Parathyroid adenoma (tissue), 2 donors: ENCODE measurements around the gene PKN3.

Experiments used
- H2AFZ ChIP-seq: fragments of 300-600 bp; sonication (generic); one replicate; pipeline ENCODE4 v1.7.0; 2017; ENCODE audit warnings: antibody characterized with exemption, mild to moderate bottlenecking
- H3K27ac ChIP-seq: fragments of 300-600 bp; sonication (generic); one replicate; pipeline ENCODE4 v1.7.0; 2017
- H3K27me3 ChIP-seq: fragments of 300-600 bp; sonication (generic); one replicate; pipeline ENCODE4 v1.7.0; 2017; ENCODE audit warnings: low read length; ENCODE audit not compliant: control insufficient read depth, insufficient read depth
- H3K36me3 ChIP-seq: fragments of 300-600 bp; sonication (generic); one replicate; pipeline ENCODE4 v1.7.0; 2017; ENCODE audit warnings: low read length; ENCODE audit not compliant: control insufficient read depth, insufficient read depth
- H3K4me1 ChIP-seq: fragments of 300-600 bp; sonication (generic); one replicate; pipeline ENCODE4 v1.7.0; 2017; ENCODE audit warnings: control low read depth
- H3K4me2 ChIP-seq: fragments of 300-600 bp; sonication (generic); one replicate; pipeline ENCODE4 v1.7.0; 2017; ENCODE audit warnings: low read length
- H3K4me3 ChIP-seq: fragments of 300-600 bp; sonication (generic); one replicate; pipeline ENCODE4 v1.7.0; 2017; ENCODE audit warnings: low read depth, low read length
- H3K79me2 ChIP-seq: fragments of 300-600 bp; sonication (generic); one replicate; pipeline ENCODE4 v1.7.0; 2017; ENCODE audit warnings: control low read depth
- H3K9ac ChIP-seq: fragments of 300-600 bp; sonication (generic); one replicate; pipeline ENCODE4 v1.7.0; 2017; ENCODE audit warnings: mild to moderate bottlenecking
- H3K9me3 ChIP-seq: fragments of 300-600 bp; sonication (generic); one replicate; pipeline ENCODE4 v1.7.0; 2017; ENCODE audit warnings: low read length; ENCODE audit not compliant: control insufficient read depth
- CTCF ChIP-seq: fragments of 300-600 bp; sonication (generic); IDR thresholded peaks from one replicate; pipeline ENCODE4 v1.7.0; 2017; ENCODE audit warnings: antibody characterized with exemption, mild to moderate bottlenecking
- donor health status: primary hyperparathyroidism.

PKN3 gene

GRCh38 chr9:128712451-128713410, 10.4 kb downstream of the PKN3 start:
- H3K4me3 ChIP-seq = no peak overlapping the region
- H3K4me1 ChIP-seq = no peaks in the 10 kb centered on the region
- no peak overlapping the region for H3K4me2 ChIP-seq
- H3K36me3 ChIP-seq = no peaks in the 10 kb centered on the region
- H3K9ac ChIP-seq = no peak overlapping the region
- no peaks in the 10 kb centered on the region for H3K27me3 ChIP-seq
- TF ChIP-seq CTCF = no peak
- no peaks in the 10 kb centered on the region for H3K9me3 ChIP-seq
- H2AFZ ChIP-seq = no peak overlapping the region
- no peaks in the 10 kb centered on the region for H3K79me2 ChIP-seq
- H3K27ac ChIP-seq = no peak overlapping the region

GRCh38 chr9:128713411-128713780, 11.1 kb downstream of the PKN3 start:
- Histone ChIP-seq H3K27ac (no peak overlapping the region), H3K79me2 (no peaks in the 10 kb centered on the region), H3K9me3 (no peaks in the 10 kb centered on the region), H2AFZ (no peak overlapping the region), H3K4me3 (no peak overlapping the region), H3K27me3 (no peaks in the 10 kb centered on the region), H3K36me3 (no peaks in the 10 kb centered on the region), H3K9ac (no peak overlapping the region), H3K4me1 (no peaks in the 10 kb centered on the region), H3K4me2 (no peak overlapping the region)
- no peak for TF ChIP-seq CTCF

- H3K4me3 ChIP-seq = no peak overlapping the region
- H2AFZ ChIP-seq = no peak overlapping the region
- no peak overlapping the region for H3K4me2 ChIP-seq
- no peaks in the 10 kb centered on the region for H3K36me3 ChIP-seq
- H3K79me2 ChIP-seq = no peaks in the 10 kb centered on the region
- no peak overlapping the region for H3K9ac ChIP-seq
- H3K4me1 ChIP-seq = no peaks in the 10 kb centered on the region
- TF ChIP-seq CTCF = no peak
- no peaks in the 10 kb centered on the region for H3K27me3 ChIP-seq
- H3K9me3 ChIP-seq = no peaks in the 10 kb centered on the region
- H3K27ac ChIP-seq = no peak overlapping the region
Measured at GRCh38 chr9:128713941-128714573, 11.8 kb downstream of the PKN3 start.

GRCh38 chr9:128714586-128715435, 12.5 kb downstream of the PKN3 start:
- H3K79me2 ChIP-seq = no peaks in the 10 kb centered on the region
- no peaks in the 10 kb centered on the region for H3K27me3 ChIP-seq
- no peak for TF ChIP-seq CTCF

More at GRCh38 chr9:128714586-128715435, 12.5 kb downstream of the PKN3 start:
- no peak overlapping the region for H3K27ac ChIP-seq
- no peaks in the 10 kb centered on the region for H3K36me3 ChIP-seq
- H3K4me2 ChIP-seq = no peak overlapping the region
- no peaks in the 10 kb centered on the region for H3K9me3 ChIP-seq
- no peaks in the 10 kb centered on the region for H3K4me1 ChIP-seq
- no peak overlapping the region for H3K9ac ChIP-seq
- no peak overlapping the region for H2AFZ ChIP-seq
- no peak overlapping the region for H3K4me3 ChIP-seq
